Measurements from ENCODE around the gene NCK2. TPM values are rescaled to one million over a fixed set of nuclear protein-coding genes. Genes with fewer than 3 reads are reported as not detected.

The NCK2 gene
- total and polyA plus RNA-seq, 2 of the 13 experiments (the other 11 are each of a cell fraction or from before 2014, with no cell fraction given), result 14.8 to 23.5 TPM

DNA sequence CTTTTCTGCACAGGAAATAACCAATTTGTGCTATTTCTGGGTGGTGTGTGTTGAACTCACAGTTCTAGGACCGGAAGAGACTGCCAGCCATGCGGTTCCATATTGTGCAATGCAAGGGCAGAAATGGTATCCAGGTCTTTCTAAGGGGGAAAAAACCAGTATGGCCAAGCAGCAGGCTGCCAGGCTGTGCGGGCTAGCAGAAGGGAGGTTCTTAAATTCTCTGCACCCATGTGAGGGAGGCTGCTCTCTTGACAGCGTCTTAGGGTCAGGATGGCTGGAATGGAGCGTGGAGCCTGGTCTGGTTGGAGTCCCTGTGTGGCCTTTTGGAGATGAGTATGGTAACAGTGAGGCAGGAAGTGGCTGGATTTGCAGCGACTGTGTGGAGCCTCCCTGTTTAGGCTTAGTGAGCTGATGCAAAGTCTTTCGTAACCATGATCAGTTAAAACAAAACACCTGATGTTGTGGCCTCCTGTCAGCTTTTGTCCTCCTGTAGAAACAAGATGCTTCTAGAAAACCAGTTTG is 52.6 kb downstream of the NCK2 start (continued):
- TF ChIP-seq, protein P1, sequence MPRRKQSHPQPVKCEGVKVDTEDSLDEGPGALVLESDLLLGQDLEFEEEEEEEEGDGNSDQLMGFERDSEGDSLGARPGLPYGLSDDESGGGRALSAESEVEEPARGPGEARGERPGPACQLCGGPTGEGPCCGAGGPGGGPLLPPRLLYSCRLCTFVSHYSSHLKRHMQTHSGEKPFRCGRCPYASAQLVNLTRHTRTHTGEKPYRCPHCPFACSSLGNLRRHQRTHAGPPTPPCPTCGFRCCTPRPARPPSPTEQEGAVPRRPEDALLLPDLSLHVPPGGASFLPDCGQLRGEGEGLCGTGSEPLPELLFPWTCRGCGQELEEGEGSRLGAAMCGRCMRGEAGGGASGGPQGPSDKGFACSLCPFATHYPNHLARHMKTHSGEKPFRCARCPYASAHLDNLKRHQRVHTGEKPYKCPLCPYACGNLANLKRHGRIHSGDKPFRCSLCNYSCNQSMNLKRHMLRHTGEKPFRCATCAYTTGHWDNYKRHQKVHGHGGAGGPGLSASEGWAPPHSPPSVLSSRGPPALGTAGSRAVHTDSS (CRISPR knock-in tag; conservative IDR thresholded peaks at IDR 0.05), result no peak
- no peak for TF ChIP-seq FOXA1 (IDR thresholded peaks at IDR 0.05)
- no peak for TF ChIP-seq FOXA1 (CRISPR knock-in tag; IDR thresholded peaks at IDR 0.05)
- TF ChIP-seq, protein P2, sequence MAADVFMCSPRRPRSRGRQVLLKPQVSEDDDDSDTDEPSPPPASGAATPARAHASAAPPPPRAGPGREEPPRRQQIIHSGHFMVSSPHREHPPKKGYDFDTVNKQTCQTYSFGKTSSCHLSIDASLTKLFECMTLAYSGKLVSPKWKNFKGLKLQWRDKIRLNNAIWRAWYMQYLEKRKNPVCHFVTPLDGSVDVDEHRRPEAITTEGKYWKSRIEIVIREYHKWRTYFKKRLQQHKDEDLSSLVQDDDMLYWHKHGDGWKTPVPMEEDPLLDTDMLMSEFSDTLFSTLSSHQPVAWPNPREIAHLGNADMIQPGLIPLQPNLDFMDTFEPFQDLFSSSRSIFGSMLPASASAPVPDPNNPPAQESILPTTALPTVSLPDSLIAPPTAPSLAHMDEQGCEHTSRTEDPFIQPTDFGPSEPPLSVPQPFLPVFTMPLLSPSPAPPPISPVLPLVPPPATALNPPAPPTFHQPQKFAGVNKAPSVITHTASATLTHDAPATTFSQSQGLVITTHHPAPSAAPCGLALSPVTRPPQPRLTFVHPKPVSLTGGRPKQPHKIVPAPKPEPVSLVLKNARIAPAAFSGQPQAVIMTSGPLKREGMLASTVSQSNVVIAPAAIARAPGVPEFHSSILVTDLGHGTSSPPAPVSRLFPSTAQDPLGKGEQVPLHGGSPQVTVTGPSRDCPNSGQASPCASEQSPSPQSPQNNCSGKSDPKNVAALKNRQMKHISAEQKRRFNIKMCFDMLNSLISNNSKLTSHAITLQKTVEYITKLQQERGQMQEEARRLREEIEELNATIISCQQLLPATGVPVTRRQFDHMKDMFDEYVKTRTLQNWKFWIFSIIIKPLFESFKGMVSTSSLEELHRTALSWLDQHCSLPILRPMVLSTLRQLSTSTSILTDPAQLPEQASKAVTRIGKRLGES (CRISPR knock-in tag; IDR thresholded peaks at IDR 0.05; ENCODE audit: borderline replicate concordance), result no peak
- TF ChIP-seq, protein P3, sequence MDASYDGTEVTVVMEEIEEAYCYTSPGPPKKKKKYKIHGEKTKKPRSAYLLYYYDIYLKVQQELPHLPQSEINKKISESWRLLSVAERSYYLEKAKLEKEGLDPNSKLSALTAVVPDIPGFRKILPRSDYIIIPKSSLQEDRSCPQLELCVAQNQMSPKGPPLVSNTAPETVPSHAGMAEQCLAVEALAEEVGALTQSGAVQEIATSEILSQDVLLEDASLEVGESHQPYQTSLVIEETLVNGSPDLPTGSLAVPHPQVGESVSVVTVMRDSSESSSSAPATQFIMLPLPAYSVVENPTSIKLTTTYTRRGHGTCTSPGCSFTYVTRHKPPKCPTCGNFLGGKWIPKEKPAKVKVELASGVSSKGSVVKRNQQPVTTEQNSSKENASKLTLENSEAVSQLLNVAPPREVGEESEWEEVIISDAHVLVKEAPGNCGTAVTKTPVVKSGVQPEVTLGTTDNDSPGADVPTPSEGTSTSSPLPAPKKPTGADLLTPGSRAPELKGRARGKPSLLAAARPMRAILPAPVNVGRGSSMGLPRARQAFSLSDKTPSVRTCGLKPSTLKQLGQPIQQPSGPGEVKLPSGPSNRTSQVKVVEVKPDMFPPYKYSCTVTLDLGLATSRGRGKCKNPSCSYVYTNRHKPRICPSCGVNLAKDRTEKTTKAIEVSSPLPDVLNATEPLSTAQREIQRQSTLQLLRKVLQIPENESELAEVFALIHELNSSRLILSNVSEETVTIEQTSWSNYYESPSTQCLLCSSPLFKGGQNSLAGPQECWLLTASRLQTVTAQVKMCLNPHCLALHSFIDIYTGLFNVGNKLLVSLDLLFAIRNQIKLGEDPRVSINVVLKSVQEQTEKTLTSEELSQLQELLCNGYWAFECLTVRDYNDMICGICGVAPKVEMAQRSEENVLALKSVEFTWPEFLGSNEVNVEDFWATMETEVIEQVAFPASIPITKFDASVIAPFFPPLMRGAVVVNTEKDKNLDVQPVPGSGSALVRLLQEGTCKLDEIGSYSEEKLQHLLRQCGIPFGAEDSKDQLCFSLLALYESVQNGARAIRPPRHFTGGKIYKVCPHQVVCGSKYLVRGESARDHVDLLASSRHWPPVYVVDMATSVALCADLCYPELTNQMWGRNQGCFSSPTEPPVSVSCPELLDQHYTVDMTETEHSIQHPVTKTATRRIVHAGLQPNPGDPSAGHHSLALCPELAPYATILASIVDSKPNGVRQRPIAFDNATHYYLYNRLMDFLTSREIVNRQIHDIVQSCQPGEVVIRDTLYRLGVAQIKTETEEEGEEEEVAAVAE (CRISPR knock-in tag; IDR thresholded peaks at IDR 0.05; ENCODE audit: borderline replicate concordance), result no peak
- no peak for TF ChIP-seq ZNF563 (CRISPR knock-in tag; IDR thresholded peaks at IDR 0.05)
- TF ChIP-seq TGIF2 (CRISPR knock-in tag; IDR thresholded peaks at IDR 0.05), result 0 out of 2 replicates have a peak, but pooled peaks have one; percentile 38
- TF ChIP-seq, protein P4, sequence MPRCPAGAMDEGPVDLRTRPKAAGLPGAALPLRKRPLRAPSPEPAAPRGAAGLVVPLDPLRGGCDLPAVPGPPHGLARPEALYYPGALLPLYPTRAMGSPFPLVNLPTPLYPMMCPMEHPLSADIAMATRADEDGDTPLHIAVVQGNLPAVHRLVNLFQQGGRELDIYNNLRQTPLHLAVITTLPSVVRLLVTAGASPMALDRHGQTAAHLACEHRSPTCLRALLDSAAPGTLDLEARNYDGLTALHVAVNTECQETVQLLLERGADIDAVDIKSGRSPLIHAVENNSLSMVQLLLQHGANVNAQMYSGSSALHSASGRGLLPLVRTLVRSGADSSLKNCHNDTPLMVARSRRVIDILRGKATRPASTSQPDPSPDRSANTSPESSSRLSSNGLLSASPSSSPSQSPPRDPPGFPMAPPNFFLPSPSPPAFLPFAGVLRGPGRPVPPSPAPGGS (CRISPR knock-in tag; IDR thresholded peaks at IDR 0.05), result no peak
- TF ChIP-seq TRIM24 (CRISPR knock-in tag; IDR thresholded peaks at IDR 0.05), result 0 out of 2 replicates have a peak, but pooled peaks have one; percentile 27
- TF ChIP-seq NFYB (CRISPR knock-in tag; IDR thresholded peaks at IDR 0.05), result no peak
- TF ChIP-seq GABPB1 (CRISPR knock-in tag; IDR thresholded peaks at IDR 0.05), result 0 out of 2 replicates have a peak, but pooled peaks have one; percentile 18
- TF ChIP-seq, protein P5, sequence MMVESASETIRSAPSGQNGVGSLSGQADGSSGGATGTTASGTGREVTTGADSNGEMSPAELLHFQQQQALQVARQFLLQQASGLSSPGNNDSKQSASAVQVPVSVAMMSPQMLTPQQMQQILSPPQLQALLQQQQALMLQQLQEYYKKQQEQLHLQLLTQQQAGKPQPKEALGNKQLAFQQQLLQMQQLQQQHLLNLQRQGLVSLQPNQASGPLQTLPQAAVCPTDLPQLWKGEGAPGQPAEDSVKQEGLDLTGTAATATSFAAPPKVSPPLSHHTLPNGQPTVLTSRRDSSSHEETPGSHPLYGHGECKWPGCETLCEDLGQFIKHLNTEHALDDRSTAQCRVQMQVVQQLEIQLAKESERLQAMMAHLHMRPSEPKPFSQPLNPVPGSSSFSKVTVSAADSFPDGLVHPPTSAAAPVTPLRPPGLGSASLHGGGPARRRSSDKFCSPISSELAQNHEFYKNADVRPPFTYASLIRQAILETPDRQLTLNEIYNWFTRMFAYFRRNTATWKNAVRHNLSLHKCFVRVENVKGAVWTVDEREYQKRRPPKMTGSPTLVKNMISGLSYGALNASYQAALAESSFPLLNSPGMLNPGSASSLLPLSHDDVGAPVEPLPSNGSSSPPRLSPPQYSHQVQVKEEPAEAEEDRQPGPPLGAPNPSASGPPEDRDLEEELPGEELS (CRISPR knock-in tag; IDR thresholded peaks at IDR 0.05), result 0 out of 2 replicates have a peak, but pooled peaks have one; percentile 22
- no peak for TF ChIP-seq MIER2 (CRISPR knock-in tag; IDR thresholded peaks at IDR 0.05)
- TF ChIP-seq MYC (CRISPR knock-in tag; IDR thresholded peaks at IDR 0.05; ENCODE audit: borderline replicate concordance), result 0 out of 2 replicates have a peak, but pooled peaks have one; percentile 20
- TF ChIP-seq CBFB (CRISPR knock-in tag; IDR thresholded peaks at IDR 0.05), result no peak
- TF ChIP-seq CEBPB (IDR thresholded peaks at IDR 0.05; ENCODE audit: borderline replicate concordance, low read depth, low read length), result peak; percentile 79
- no peak for TF ChIP-seq ARNT2 (CRISPR knock-in tag; IDR thresholded peaks at IDR 0.05; ENCODE audit: low read depth)
- no peak for TF ChIP-seq TOE1 (CRISPR knock-in tag; IDR thresholded peaks at IDR 0.05)

Data from HepG2 (cell line).